Lower leg skin (tissue), 4 donors: ENCODE data around the gene GALE. TPM values are rescaled to one million over a fixed set of nuclear protein-coding genes. Genes with fewer than 3 reads are reported as not detected.
"Not testable (repeated sequence)": the region's sequence is repeated elsewhere in the genome, so short reads cannot be mapped to it uniquely, and the experiment has no call there.

Experiments
- DNase-seq, 2 donors: peaks; one replicate each; pipeline ENCODE4 v3.0.0-alpha.2; 2019; ENCODE audit warnings: low spot score in 2 of 2
- H3K4me3 ChIP-seq: fragments of 200-600 bp; sonication (generic); 2 replicates; pipeline ENCODE4 v1.5.1; 2017; ENCODE audit warnings: mild to moderate bottlenecking, low read depth; ENCODE audit not compliant: poor library complexity, severe bottlenecking
- CTCF ChIP-seq, 3 donors: fragments of 450-650 bp; IDR thresholded peaks; one replicate each; pipeline ENCODE4 v1.5.1; 2016; ENCODE audit warnings: antibody characterized with exemption in 3 of 3, mild to moderate bottlenecking in 3 of 3, moderate library complexity in 2 of 3
- POLR2A ChIP-seq, 2 donors: fragments of 450-650 bp; IDR thresholded peaks; one replicate each; pipeline ENCODE4 v1.6.1; 2016 to 2017; ENCODE audit warnings: antibody characterized with exemption in 2 of 2, mild to moderate bottlenecking in 1 of 2, moderate library complexity in 1 of 2
- WGBS, 2 donors: methylation state at CpG; one replicate each; pipeline ENCODE4 v1.1.5; 2018; 5-methylcytosine and 5-hydroxymethylcytosine counted together
- intact Hi-C: fragments of 100-400 bp; cut with DNase I; formaldehyde crosslinking; loops from one replicate; pipeline ENCODE4 v1.15.0; 2023; ENCODE audit warnings: low total_unique reads
- total RNA-seq, 4 donors: library from RNA; depleted of rRNA; stranded (reverse); fragments of >200 nt; gene quantifications; one replicate each; pipeline ENCODE4 v1.1.0, GENCODE V29; 2016

The GALE gene
- total RNA-seq: 10 to 100 TPM; 12.8 to 39.3 (median 29.5) TPM

GRCh38 chr1:23800400-23801337 is at the start of gene GALE:
Gene GALE (minus strand): TSS chr1:23800754. CDS start chr1:23799007, 1,747 bp downstream.
- DNase-seq: peak; percentile 96 to 99
- peak within 1 kb of the TSS; percentile 71 for H3K4me3 ChIP-seq
- intact Hi-C loops: no loop called here
- TF ChIP-seq CTCF (IDR thresholded peaks at IDR 0.05) (no peak), POLR2A (IDR thresholded peaks at IDR 0.05) (peak in 1 of 2 donors; percentile 21)
- 0 to 1% methylated on average over 44 to 46 of the region's 82 CpGs for WGBS, 2 donors

GRCh38 chr1:23848673-23849616 is 48.4 kb upstream of the GALE start:
- DNase-seq: no peak
- no peak overlapping the region for H3K4me3 ChIP-seq
- 92 to 93% methylated on average over 12 of the region's 12 CpGs for WGBS, 2 donors
- TF ChIP-seq CTCF (IDR thresholded peaks at IDR 0.05): no peak
- no peak for TF ChIP-seq POLR2A (IDR thresholded peaks at IDR 0.05)
- intact Hi-C loops: no loop called here

- DNase-seq, H3K4me3 ChIP-seq, intact Hi-C loops: not testable (repeated sequence)
- WGBS, 2 donors: 96 to 98% methylated on average over 2 of the region's 2 CpGs
These were observed 47.0 kb upstream of the GALE start for GRCh38 chr1:23847482-23848095.

DNA sequence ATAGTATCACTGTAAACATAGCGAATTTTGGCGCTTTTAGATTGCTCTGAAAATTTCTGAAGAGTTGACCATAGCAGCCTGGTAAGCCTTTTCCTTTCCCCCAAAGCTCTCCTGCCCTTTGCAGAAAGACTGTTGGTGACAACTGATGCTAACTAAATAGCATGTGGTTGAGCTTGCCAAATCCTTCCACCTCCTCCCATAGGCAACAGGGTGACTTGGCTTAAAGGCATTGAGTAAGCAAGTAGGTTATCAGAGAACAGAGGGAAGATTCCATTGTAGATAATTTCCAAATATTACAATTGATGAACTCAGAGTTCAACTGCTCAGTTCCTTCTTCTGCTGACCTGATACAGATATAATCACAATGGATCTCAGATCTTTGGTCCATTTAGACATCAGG is 44.6 kb upstream of the GALE start:
- DNase-seq: peak in 1 of 2 donors; percentile 3
- no peak overlapping the region for H3K4me3 ChIP-seq
- intact Hi-C loops: no loop called here
- TF ChIP-seq CTCF (IDR thresholded peaks at IDR 0.05) (no peak), POLR2A (IDR thresholded peaks at IDR 0.05) (no peak)
- WGBS, 2 donors: 98 to 100% methylated on average over 2 of the region's 2 CpGs

DNA sequence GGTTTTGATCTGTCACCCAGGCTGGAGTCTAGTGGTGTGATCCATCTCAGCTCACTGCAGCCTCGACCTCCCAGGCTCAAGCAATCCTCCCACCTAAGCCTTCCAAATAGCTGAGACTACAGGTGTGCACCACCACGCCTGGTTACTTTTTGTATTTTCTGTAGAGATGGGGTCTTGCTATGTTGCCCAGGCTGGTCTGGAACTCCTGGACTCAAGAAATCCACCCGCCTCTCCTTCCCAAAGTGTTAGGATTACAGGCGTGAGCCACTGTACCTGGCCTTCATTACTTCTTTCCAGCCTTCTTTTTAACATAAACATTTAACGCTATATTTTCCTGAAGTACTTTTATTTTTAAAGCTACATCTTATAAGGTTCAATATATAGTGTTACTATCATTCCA is 43.1 kb upstream of the GALE start:
- WGBS, 2 donors: 92% methylated on average over 5 of the region's 5 CpGs
- TF ChIP-seq POLR2A (IDR thresholded peaks at IDR 0.05): no peak
- TF ChIP-seq CTCF (IDR thresholded peaks at IDR 0.05): no peak
- peak in 1 of 2 donors; percentile 13 for DNase-seq
- no peak overlapping the region for H3K4me3 ChIP-seq
- intact Hi-C loops: no loop called here
